ENCODE data around the gene APOO.
A peak's percentile ranks its signal among the peaks of the same experiment; 100 is the strongest.

APOO gene

GRCh38 chrX:23849241-23849640 lies 58.5 kb downstream of the APOO start:
- Histone ChIP-seq H3K4me3 (ENCODE audit: low read depth in 1 of 2, low read length in 2 of 2) (no peak overlapping the region), H3K27ac (ENCODE audit: low read depth, low read length) (no peak overlapping the region), H3K27me3 (ENCODE audit: control insufficient read depth in 1 of 2, insufficient read depth in 2 of 2, low read length in 2 of 2) (no peaks in the 10 kb centered on the region), H3K4me1 (ENCODE audit: control insufficient read depth in 1 of 2, insufficient read depth in 2 of 2, low read length in 2 of 2) (peaks cover 1 to 2% of the 10 kb centered on the region in 2 donors), H3K36me3 (ENCODE audit: control insufficient read depth in 1 of 2, insufficient read depth in 2 of 2, low read length in 2 of 2) (no peaks in the 10 kb centered on the region), H3K9ac (ENCODE audit: low read depth in 1 of 2, low read length in 2 of 2) (no peak overlapping the region), H3K9me3 (ENCODE audit: control insufficient read depth in 1 of 2, low read length in 2 of 2) (no peaks in the 10 kb centered on the region)

- H3K9me3 ChIP-seq (ENCODE audit: control insufficient read depth in 1 of 2, low read length in 2 of 2): no peaks in the 10 kb centered on the region
- peak overlapping the region; percentile 62 for H3K27ac ChIP-seq (ENCODE audit: low read depth, low read length)
- H3K27me3 ChIP-seq (ENCODE audit: control insufficient read depth in 1 of 2, insufficient read depth in 2 of 2, low read length in 2 of 2): no peaks in the 10 kb centered on the region
- peaks cover 9 to 13% of the 10 kb centered on the region in 2 donors for H3K4me1 ChIP-seq (ENCODE audit: control insufficient read depth in 1 of 2, insufficient read depth in 2 of 2, low read length in 2 of 2)
- peak overlapping the region; percentile 7 to 20 for H3K4me3 ChIP-seq (ENCODE audit: low read depth in 1 of 2, low read length in 2 of 2)
- H3K36me3 ChIP-seq (ENCODE audit: control insufficient read depth in 1 of 2, insufficient read depth in 2 of 2, low read length in 2 of 2): no peaks in the 10 kb centered on the region
- H3K9ac ChIP-seq (ENCODE audit: low read depth in 1 of 2, low read length in 2 of 2): no peak overlapping the region
Observed at GRCh38 chrX:23845351-23845817, 62.4 kb downstream of the APOO start.

- Histone ChIP-seq H3K4me1 (ENCODE audit: control insufficient read depth in 1 of 2, insufficient read depth in 2 of 2, low read length in 2 of 2) (peaks cover 9 to 13% of the 10 kb centered on the region in 2 donors), H3K9me3 (ENCODE audit: control insufficient read depth in 1 of 2, low read length in 2 of 2) (no peaks in the 10 kb centered on the region), H3K9ac (ENCODE audit: low read depth in 1 of 2, low read length in 2 of 2) (no peak overlapping the region), H3K27ac (ENCODE audit: low read depth, low read length) (peak overlapping the region; percentile 62), H3K4me3 (ENCODE audit: low read depth in 1 of 2, low read length in 2 of 2) (peak overlapping the region; percentile 16 to 19), H3K27me3 (ENCODE audit: control insufficient read depth in 1 of 2, insufficient read depth in 2 of 2, low read length in 2 of 2) (no peaks in the 10 kb centered on the region), H3K36me3 (ENCODE audit: control insufficient read depth in 1 of 2, insufficient read depth in 2 of 2, low read length in 2 of 2) (no peaks in the 10 kb centered on the region)
Observed at GRCh38 chrX:23844502-23845138, 63.1 kb downstream of the APOO start.

GRCh38 chrX:23841847-23842522 lies 65.8 kb downstream of the APOO start:
- Histone ChIP-seq H3K4me1 (ENCODE audit: control insufficient read depth in 1 of 2, insufficient read depth in 2 of 2, low read length in 2 of 2) (peaks cover 9 to 13% of the 10 kb centered on the region in 2 donors), H3K9ac (ENCODE audit: low read depth in 1 of 2, low read length in 2 of 2) (no peak overlapping the region), H3K4me3 (ENCODE audit: low read depth in 1 of 2, low read length in 2 of 2) (no peak overlapping the region), H3K27me3 (ENCODE audit: control insufficient read depth in 1 of 2, insufficient read depth in 2 of 2, low read length in 2 of 2) (no peaks in the 10 kb centered on the region), H3K27ac (ENCODE audit: low read depth, low read length) (no peak overlapping the region), H3K9me3 (ENCODE audit: control insufficient read depth in 1 of 2, low read length in 2 of 2) (no peaks in the 10 kb centered on the region), H3K36me3 (ENCODE audit: control insufficient read depth in 1 of 2, insufficient read depth in 2 of 2, low read length in 2 of 2) (no peaks in the 10 kb centered on the region)

- no peaks in the 10 kb centered on the region for H3K36me3 ChIP-seq (ENCODE audit: control insufficient read depth in 1 of 2, insufficient read depth in 2 of 2, low read length in 2 of 2)
- no peak overlapping the region for H3K27ac ChIP-seq (ENCODE audit: low read depth, low read length)
- H3K4me1 ChIP-seq (ENCODE audit: control insufficient read depth in 1 of 2, insufficient read depth in 2 of 2, low read length in 2 of 2): peaks cover 9 to 13% of the 10 kb centered on the region in 2 donors
- H3K4me3 ChIP-seq (ENCODE audit: low read depth in 1 of 2, low read length in 2 of 2): no peak overlapping the region
- H3K27me3 ChIP-seq (ENCODE audit: control insufficient read depth in 1 of 2, insufficient read depth in 2 of 2, low read length in 2 of 2): no peaks in the 10 kb centered on the region
- H3K9me3 ChIP-seq (ENCODE audit: control insufficient read depth in 1 of 2, low read length in 2 of 2): no peaks in the 10 kb centered on the region
- H3K9ac ChIP-seq (ENCODE audit: low read depth in 1 of 2, low read length in 2 of 2): no peak overlapping the region
Observed at GRCh38 chrX:23840674-23841073, 67.1 kb downstream of the APOO start.

- no peaks in the 10 kb centered on the region for H3K9me3 ChIP-seq (ENCODE audit: control insufficient read depth in 1 of 2, low read length in 2 of 2)
- H3K4me1 ChIP-seq (ENCODE audit: control insufficient read depth in 1 of 2, insufficient read depth in 2 of 2, low read length in 2 of 2): peaks cover 4 to 9% of the 10 kb centered on the region in 2 donors
- H3K27ac ChIP-seq (ENCODE audit: low read depth, low read length): no peak overlapping the region
- H3K36me3 ChIP-seq (ENCODE audit: control insufficient read depth in 1 of 2, insufficient read depth in 2 of 2, low read length in 2 of 2): no peaks in the 10 kb centered on the region
- H3K4me3 ChIP-seq (ENCODE audit: low read depth in 1 of 2, low read length in 2 of 2): no peak overlapping the region
- no peaks in the 10 kb centered on the region for H3K27me3 ChIP-seq (ENCODE audit: control insufficient read depth in 1 of 2, insufficient read depth in 2 of 2, low read length in 2 of 2)
- no peak overlapping the region for H3K9ac ChIP-seq (ENCODE audit: low read depth in 1 of 2, low read length in 2 of 2)
Observed at GRCh38 chrX:23838953-23839352, 68.8 kb downstream of the APOO start.

- H3K27ac ChIP-seq (ENCODE audit: low read depth, low read length): no peak overlapping the region
- no peaks in the 10 kb centered on the region for H3K4me1 ChIP-seq (ENCODE audit: control insufficient read depth in 1 of 2, insufficient read depth in 2 of 2, low read length in 2 of 2)
- H3K4me3 ChIP-seq (ENCODE audit: low read depth in 1 of 2, low read length in 2 of 2): no peak overlapping the region
- H3K27me3 ChIP-seq (ENCODE audit: control insufficient read depth in 1 of 2, insufficient read depth in 2 of 2, low read length in 2 of 2): no peaks in the 10 kb centered on the region
- H3K9ac ChIP-seq (ENCODE audit: low read depth in 1 of 2, low read length in 2 of 2): no peak overlapping the region
- no peaks in the 10 kb centered on the region for H3K9me3 ChIP-seq (ENCODE audit: control insufficient read depth in 1 of 2, low read length in 2 of 2)
- no peaks in the 10 kb centered on the region for H3K36me3 ChIP-seq (ENCODE audit: control insufficient read depth in 1 of 2, insufficient read depth in 2 of 2, low read length in 2 of 2)
Observed at GRCh38 chrX:23832721-23833120, 75.0 kb downstream of the APOO start.

GRCh38 chrX:23828881-23829280 lies 78.9 kb downstream of the APOO start:
- H3K4me3 ChIP-seq (ENCODE audit: low read depth in 1 of 2, low read length in 2 of 2): no peak overlapping the region
- no peaks in the 10 kb centered on the region for H3K4me1 ChIP-seq (ENCODE audit: control insufficient read depth in 1 of 2, insufficient read depth in 2 of 2, low read length in 2 of 2)
- no peak overlapping the region for H3K9ac ChIP-seq (ENCODE audit: low read depth in 1 of 2, low read length in 2 of 2)
- H3K27ac ChIP-seq (ENCODE audit: low read depth, low read length): no peak overlapping the region
- H3K9me3 ChIP-seq (ENCODE audit: control insufficient read depth in 1 of 2, low read length in 2 of 2): no peaks in the 10 kb centered on the region
- H3K36me3 ChIP-seq (ENCODE audit: control insufficient read depth in 1 of 2, insufficient read depth in 2 of 2, low read length in 2 of 2): no peaks in the 10 kb centered on the region
- H3K27me3 ChIP-seq (ENCODE audit: control insufficient read depth in 1 of 2, insufficient read depth in 2 of 2, low read length in 2 of 2): no peaks in the 10 kb centered on the region

GRCh38 chrX:23826653-23827052 lies 81.1 kb downstream of the APOO start:
- Histone ChIP-seq H3K4me1 (ENCODE audit: control insufficient read depth in 1 of 2, insufficient read depth in 2 of 2, low read length in 2 of 2) (no peaks in the 10 kb centered on the region), H3K27me3 (ENCODE audit: control insufficient read depth in 1 of 2, insufficient read depth in 2 of 2, low read length in 2 of 2) (no peaks in the 10 kb centered on the region), H3K4me3 (ENCODE audit: low read depth in 1 of 2, low read length in 2 of 2) (no peak overlapping the region), H3K36me3 (ENCODE audit: control insufficient read depth in 1 of 2, insufficient read depth in 2 of 2, low read length in 2 of 2) (no peaks in the 10 kb centered on the region), H3K9me3 (ENCODE audit: control insufficient read depth in 1 of 2, low read length in 2 of 2) (no peaks in the 10 kb centered on the region), H3K9ac (ENCODE audit: low read depth in 1 of 2, low read length in 2 of 2) (no peak overlapping the region), H3K27ac (ENCODE audit: low read depth, low read length) (no peak overlapping the region)

GRCh38 chrX:23826216-23826615 lies 81.5 kb downstream of the APOO start:
- no peak overlapping the region for H3K9ac ChIP-seq (ENCODE audit: low read depth in 1 of 2, low read length in 2 of 2)
- no peaks in the 10 kb centered on the region for H3K27me3 ChIP-seq (ENCODE audit: control insufficient read depth in 1 of 2, insufficient read depth in 2 of 2, low read length in 2 of 2)
- H3K4me3 ChIP-seq (ENCODE audit: low read depth in 1 of 2, low read length in 2 of 2): no peak overlapping the region
- no peaks in the 10 kb centered on the region for H3K9me3 ChIP-seq (ENCODE audit: control insufficient read depth in 1 of 2, low read length in 2 of 2)
- no peaks in the 10 kb centered on the region for H3K36me3 ChIP-seq (ENCODE audit: control insufficient read depth in 1 of 2, insufficient read depth in 2 of 2, low read length in 2 of 2)
- no peaks in the 10 kb centered on the region for H3K4me1 ChIP-seq (ENCODE audit: control insufficient read depth in 1 of 2, insufficient read depth in 2 of 2, low read length in 2 of 2)
- H3K27ac ChIP-seq (ENCODE audit: low read depth, low read length): no peak overlapping the region
